Left colon (tissue), 2 donors: ENCODE measurements around the gene SLC22A23. TPM values are rescaled to one million over a fixed set of nuclear protein-coding genes. Genes with fewer than 3 reads are reported as not detected.

Experiments used
- ATAC-seq: fragments of 200-7000 bp; cut with Tn5 transposase; one replicate; pipeline ENCODE4 v1.9.1; 2020; ENCODE audit warnings: mild to moderate bottlenecking, moderate library complexity
- DNase-seq, 2 donors: peaks; one replicate each; pipeline ENCODE4 v3.0.0-alpha.2; 2020
- intact Hi-C, 2 donors: fragments of 100-400 bp; cut with DNase I in 1 of 2; cut with micrococcal nuclease in 1 of 2; formaldehyde crosslinking; loops; one replicate each; pipeline versions ENCODE4 v1.11.2 to v1.14.0; 2022; cut with DNase I, micrococcal nuclease
- total RNA-seq, 2 donors: library from RNA; stranded (reverse); fragmentation: NEBNext Ultra II Directional; extraction: Animal tissue kit (Norgen Biotek cat#: 25700); gene quantifications; one replicate each; pipeline ENCODE4 v1.2.1, GENCODE V29; 2021
- donor health status: DM: no; HTN: no; CAD: no.
- donor health status: DM: yes; HTN: yes; CAD: no.

The SLC22A23 gene
- total RNA-seq, 2 donors from 2014 or later = 75.2 to 98.6 TPM

GRCh38 chr6:3320238-3320811, 136.5 kb downstream of the SLC22A23 start:
- no peak for DNase-seq

GRCh38 chr6:3319610-3320200, 137.1 kb downstream of the SLC22A23 start:
- no peak for DNase-seq
- ATAC-seq = no peak

More at GRCh38 chr6:3320238-3320811, 136.5 kb downstream of the SLC22A23 start:
- ATAC-seq = no peak
- intact Hi-C loops = no loop called here

GRCh38 chr6:3318821-3319540, 137.9 kb downstream of the SLC22A23 start:
- intact Hi-C loops = no loop called here
- DNase-seq (no peak), ATAC-seq (no peak)

More at GRCh38 chr6:3319610-3320200, 137.1 kb downstream of the SLC22A23 start:
- intact Hi-C loops = no loop called here

DNA sequence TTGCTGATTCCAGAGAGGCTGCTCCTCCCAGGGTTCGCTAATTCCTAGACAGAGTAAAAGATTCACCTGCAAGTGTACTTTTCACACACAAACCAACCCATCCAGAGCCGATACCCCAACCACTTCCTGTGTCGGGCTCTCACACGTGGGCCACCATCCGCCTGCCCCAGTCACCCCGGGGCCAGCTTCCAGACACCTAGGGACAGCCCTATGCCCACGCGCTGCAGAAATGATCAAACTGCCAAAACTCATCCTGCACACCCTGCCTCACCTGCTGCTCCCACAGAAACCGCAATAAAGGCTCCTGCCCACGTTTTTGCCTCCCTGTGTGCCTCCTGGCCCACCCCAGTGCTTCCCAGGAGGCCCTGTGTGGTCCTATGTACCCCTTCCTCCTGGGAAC, 138.6 kb downstream of the SLC22A23 start:
- DNase-seq = no peak
- ATAC-seq = no peak
- intact Hi-C loops = no loop called here

DNA sequence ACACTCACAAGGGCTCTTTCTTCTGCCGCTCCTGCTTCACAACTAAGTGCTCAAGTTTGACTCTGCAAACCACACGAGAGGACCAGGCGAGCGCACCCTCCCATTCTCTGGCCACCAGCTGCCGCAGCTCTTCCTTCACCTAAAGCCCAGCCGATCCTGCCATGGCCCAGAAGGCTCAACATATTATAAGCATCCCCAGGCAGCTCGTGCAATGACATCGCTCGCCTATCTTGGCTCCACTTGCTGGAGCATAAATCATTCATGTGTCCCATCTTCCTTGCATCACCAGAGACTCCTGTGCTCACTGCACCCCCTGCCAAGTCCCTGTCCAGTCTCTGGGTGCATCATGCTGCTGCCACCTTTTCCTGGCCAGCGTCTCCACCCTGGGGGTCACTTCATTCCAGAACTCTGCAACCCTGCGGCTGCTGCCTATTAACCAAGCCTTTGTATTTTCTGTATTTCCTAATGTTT, 139.1 kb downstream of the SLC22A23 start:
- intact Hi-C loops = no loop called here
- ATAC-seq = no peak
- DNase-seq = no peak

GRCh38 chr6:3316818-3317217, 140.0 kb downstream of the SLC22A23 start:
- DNase-seq (peak in 1 of 2 donors; percentile 10), ATAC-seq (no peak)
- intact Hi-C loops = no loop called here

DNA sequence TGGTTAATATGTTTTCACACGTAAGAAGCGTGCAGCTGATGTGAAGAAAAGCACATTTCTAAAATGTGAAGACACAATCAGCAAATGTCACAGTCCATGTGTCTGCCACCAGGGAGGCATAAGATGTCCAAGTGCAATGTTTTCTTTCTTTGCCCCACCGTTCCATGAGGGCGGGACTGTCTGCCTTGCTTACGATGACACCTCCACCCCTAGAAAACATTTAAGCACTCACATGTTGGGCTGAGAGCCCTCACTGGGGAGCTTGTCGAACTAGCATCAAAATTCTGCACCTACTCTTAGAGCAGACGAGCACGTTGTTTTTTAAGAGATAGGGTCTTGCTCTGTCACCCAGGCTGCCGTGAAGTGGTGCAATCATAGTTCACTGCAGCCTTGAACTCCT, 140.5 kb downstream of the SLC22A23 start:
- intact Hi-C loops = no loop called here
- DNase-seq (no peak), ATAC-seq (no peak)

DNA sequence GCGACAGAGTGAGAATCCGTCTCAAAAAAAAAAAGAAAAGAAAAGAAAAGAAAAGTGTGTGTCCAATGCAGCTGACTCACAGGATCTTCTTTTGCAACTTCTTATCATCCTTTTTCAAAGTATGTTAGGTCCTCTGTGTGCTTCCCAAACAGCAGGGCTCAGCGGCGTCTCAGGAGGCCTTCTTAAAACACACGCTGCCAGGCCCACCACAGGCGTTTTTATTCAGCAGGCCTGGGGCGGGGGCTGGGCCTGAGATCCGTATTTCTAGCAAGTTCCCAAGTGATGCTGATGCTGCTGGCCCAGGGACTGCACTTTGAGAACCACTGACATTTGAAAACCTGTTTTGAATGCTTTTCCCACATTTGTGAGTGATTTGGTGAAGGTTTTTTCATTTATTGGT, 141.0 kb downstream of the SLC22A23 start:
- DNase-seq = peak in 1 of 2 donors; percentile 4
- intact Hi-C loops = no loop called here
- no peak for ATAC-seq

DNA sequence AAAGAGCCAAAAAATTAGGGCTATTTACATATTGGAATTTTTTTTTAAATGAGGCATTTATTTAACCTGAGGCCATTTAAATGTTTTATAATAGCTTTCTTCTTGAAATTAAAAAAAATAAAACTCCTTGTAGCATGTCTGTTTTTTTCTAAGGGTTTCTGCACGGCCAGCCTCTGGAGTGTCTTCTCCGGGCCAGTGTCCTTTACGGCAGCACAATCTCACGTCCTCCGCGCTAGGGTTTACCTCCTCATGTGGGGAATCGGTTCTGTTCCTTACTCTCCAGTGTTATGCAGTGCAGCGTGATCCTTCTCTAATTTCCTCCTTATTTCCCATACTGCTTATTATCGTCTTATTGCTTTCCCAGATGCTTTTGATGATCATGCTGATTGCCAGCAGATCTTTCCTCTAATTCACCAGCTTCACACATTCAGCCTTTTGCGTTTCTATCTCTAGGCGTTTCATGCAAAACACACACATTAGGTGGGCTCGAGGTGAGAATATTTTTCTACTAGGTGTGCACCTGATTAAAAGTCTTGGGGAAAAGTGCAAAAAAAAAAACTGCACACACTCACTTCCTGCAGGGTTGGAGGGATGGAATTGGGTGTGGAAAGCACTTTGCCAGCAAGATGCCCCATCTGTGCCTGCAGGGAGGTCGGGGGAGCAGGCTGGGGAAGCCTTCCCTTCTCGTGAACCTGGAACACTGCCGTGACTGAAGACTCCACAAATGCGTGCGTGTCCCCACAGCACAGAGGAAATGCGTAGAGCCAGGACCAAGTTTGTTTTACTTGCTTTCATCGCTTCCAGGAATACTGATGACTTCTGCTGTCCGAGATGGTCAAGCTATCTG, 142.0 kb downstream of the SLC22A23 start:
- intact Hi-C loops = no loop called here
- DNase-seq = no peak
- no peak for ATAC-seq

- no peak for DNase-seq
- intact Hi-C loops = no loop called here
- ATAC-seq = no peak
These were observed 142.7 kb downstream of the SLC22A23 start for GRCh38 chr6:3314176-3314575.

GRCh38 chr6:3312604-3313231, 144.1 kb downstream of the SLC22A23 start:
- ATAC-seq = peak; percentile 3
- DNase-seq = no peak
- intact Hi-C loops = no loop called here

GRCh38 chr6:3311826-3312225, 145.0 kb downstream of the SLC22A23 start:
- DNase-seq (no peak), ATAC-seq (no peak)
- intact Hi-C loops = no loop called here

GRCh38 chr6:3310703-3311102, 146.1 kb downstream of the SLC22A23 start:
- intact Hi-C loops = no loop called here
- peak; percentile 67 for ATAC-seq
- no peak for DNase-seq

DNA sequence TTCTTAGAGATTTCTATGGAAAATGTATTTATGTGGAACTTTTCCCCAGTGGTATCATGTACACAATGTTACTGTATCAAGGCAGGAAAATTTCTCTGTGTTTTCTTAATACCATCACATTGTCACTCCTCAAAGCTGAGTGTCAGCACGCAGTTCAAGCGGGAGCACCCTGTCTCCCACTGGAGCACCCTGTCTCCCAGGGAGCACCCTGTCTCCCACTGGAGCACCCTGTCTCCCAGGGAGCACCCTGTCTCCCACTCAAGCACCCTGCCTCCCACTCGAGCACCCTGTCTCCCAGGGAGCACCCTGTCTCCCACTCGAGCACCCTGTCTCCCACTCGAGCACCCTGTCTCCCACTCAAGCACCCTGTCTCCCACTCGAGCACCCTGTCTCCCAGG, 146.8 kb downstream of the SLC22A23 start:
- intact Hi-C loops = no loop called here
- ATAC-seq (no peak), DNase-seq (no peak)

- intact Hi-C loops = no loop called here
- ATAC-seq (peak; percentile 38), DNase-seq (no peak)
These were observed 147.3 kb downstream of the SLC22A23 start for GRCh38 chr6:3309391-3310050.

- no peak for ATAC-seq
- intact Hi-C loops = no loop called here
These were observed 148.7 kb downstream of the SLC22A23 start for GRCh38 chr6:3308106-3308505.

GRCh38 chr6:3307436-3307835, 149.4 kb downstream of the SLC22A23 start:
- intact Hi-C loops = no loop called here
- ATAC-seq (no peak), DNase-seq (no peak)

More at GRCh38 chr6:3308106-3308505, 148.7 kb downstream of the SLC22A23 start:
- DNase-seq = no peak

- ATAC-seq = no peak
- DNase-seq = no peak
- intact Hi-C loops = no loop called here
These were observed 150.0 kb downstream of the SLC22A23 start for GRCh38 chr6:3306848-3307247.
